HG03354 (cell line): ENCODE results near the gene PAK1.
"Not testable (repeated sequence)": the region's sequence is repeated elsewhere in the genome, so short reads cannot be mapped to it uniquely, and the experiment has no call there.

Source experiments
- ATAC-seq: cut with Tn5 transposase; IDR thresholded peaks from one replicate; pipeline ENCODE4 v1.9.1; 2021; ENCODE audit warnings: mild to moderate bottlenecking; ENCODE audit not compliant: unreplicated experiment, poor library complexity, severe bottlenecking

PAK1 gene

DNA sequence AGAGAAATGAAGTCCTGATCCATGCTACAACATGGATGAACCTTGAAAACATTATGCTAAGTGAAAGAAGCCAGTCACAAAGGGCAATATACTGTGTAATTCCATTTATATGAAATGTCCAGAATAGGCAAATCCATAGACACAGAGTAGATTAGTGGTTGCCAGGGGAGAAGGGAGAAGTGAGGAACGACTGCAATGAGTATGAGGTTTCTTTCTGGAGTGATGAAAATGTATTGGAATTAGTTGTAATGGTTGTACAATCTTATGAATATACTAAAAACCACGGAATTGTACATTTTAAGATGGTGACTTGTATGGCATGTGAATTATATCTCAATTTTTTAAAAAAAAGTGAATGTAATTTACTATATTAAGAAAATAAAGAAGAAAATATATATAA lies 89.3 kb downstream of the PAK1 start:
- ATAC-seq: no peak

DNA sequence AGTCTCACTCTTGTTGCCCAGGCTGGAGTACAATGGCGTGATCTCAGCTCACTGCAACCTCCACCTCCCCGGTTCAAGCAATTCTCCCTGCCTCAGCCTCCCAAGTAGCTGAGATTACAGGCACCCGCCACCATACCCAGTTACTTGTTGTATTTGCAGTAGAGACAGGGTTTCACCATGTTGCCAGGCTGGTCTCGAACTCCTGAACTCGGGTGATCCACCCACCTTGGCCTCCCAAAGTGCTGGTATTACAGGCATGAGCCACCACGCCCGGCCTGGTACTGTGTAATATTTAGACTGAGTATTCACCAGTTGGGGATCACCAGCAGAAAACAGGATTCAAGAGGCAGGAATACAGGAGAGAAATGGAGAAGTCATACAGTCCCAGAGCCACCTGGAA lies 90.5 kb downstream of the PAK1 start:
- not testable (repeated sequence) for ATAC-seq

DNA sequence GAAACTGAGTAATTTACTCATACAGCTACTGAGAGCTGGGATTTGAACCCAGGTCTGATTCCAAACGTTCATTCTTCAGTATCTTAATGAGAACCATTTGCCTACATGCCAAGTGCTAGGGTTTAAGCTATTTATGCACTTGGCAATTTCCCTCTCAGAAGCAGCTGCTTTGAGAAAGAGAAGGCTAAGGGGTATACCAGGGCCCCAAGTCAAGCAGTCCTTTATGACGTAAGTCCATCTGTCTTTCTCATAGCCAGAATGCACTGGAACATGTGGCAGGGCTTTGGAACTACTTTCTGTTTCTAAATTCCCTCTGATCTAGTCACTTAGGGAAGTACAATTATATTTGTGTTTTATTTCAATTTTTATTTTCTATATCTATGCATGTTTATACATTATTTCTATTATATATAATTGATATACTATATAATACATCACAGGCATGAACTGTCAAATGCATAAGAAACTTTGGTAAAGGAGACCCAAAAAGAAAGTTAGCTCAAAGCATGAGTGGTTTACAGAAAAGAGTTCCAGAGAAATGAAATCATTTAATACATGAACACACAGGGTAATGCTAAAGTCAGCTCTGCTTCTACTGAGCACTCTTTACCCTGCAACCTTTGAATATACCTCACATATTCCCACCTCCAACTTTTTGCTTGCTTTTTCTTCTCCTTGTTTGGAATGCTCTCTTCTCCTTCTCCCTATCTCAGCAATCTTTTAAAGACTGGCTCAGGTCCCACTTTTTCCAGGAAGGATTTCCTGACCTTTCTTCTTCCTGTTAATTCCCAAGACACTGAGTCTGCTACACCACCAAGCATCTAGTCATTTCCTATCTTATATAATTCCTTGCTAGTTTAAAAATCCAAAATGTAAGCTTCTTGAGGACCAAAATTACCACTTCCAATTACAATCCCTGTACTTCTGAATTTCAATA lies 91.9 kb downstream of the PAK1 start:
- no peak for ATAC-seq

DNA sequence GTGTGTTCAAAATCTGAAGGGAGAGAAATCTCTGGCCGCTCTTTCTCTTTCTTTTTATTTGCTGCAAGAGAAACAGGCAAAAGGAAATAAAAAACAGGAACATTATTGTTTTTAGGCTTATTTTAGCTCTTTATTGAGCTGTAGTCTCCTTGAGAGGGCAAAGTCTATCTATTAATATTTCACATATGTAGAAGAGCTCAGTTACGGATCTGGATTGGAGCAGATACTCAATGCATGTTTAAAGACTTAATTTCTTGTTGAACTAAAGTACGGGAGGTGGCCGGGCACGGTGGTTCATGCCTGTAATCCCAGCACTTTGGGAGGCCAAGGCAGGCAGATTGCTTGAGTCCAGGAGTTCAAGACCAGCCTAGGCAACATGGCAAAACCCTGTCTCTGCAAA lies 94.0 kb downstream of the PAK1 start:
- no peak for ATAC-seq

DNA sequence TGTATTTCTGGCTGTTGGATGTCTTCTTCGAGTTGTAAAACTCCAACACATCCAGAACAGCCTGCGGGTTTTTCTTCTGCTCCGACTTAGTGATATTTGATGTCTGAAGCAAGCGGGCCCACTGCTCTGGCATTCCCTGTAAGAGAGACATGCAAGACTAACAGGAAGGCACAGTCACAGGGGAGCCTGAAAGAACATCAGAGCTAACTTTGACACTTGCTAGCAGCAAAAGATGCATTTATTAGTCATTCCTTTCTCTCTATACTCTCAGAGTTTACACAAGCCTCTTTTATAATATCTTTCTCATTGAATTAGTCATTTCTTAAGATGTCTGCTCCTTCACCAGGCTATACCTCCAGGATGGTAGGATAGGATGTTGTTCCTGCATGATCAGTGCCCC lies 94.6 kb downstream of the PAK1 start:
- ATAC-seq: no peak

DNA sequence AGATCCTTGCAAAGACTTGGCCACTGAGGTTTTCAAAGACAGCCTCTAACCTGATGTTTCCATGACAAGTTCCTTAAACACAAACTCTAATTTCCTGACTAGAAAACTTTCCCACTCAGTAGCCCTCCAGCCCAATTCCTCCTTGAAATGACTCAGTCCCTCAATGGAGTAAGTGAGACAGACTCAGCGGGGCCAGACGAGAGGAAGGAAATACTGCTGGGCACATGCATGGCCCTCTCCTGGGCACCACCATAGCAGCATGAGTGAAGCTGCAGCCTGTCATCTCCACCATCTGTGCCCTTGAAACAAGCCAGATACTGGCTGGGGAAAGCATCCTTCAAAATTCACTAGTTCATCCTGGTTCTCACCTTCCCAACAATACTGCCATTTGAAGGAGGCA lies 96.2 kb downstream of the PAK1 start:
- no peak for ATAC-seq

DNA sequence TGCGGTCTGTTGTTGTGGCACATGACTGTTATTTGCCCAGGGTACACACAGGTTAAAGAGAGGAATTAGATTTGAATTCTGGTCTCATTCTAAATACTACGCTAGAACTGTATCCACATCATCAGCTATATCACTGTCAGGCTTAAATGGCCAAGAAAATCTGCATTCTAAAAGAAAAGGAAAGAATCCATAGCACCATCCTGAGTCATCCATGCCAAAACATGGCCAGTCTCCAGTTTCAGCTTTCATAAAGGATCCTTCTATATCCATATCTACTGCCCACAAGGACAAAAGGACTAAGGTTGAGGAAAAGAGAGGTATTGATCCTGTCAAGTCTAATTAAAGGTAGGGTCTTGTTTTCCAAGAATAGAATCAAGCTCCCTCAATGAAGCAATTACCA lies 98.8 kb downstream of the PAK1 start:
- ATAC-seq: no peak

DNA sequence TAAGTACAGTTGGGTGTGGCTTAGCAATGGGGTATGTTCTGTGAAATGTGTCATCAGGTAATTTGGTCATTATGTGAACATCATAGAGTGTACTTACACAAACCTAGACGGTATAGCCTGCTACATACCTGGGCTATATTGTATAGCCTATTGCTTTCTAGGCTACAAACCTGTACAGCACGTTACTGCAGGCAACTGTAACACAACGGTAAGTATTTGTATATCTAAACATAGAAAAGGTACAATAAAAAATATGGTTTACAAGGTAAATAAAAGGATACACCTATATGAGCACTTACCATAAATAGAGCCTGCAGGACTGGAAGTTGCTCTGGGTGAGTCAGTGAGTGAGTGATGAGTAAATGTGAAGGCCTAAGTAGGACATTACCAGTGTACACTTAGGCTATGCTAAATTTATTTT lies 99.3 kb downstream of the PAK1 start:
- no peak for ATAC-seq

DNA sequence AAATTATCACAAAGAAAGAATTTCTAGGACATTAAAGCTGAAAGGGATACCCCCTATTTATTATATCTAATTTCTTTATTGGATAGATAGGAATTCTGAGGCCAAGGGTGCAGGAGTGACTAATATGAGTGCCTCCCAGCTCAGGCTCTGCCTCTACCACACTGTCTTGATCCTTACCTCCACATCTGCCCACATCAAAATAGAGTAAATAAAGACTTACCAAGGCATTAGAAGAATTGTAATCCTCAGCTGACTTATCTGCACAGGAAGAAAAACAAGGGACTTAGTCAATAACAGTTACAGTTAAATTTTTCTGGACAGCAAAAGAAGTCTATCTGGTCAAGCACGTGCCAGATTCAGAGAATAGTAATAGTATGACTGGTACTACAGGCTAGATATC lies 99.8 kb downstream of the PAK1 start:
- ATAC-seq: no peak

DNA sequence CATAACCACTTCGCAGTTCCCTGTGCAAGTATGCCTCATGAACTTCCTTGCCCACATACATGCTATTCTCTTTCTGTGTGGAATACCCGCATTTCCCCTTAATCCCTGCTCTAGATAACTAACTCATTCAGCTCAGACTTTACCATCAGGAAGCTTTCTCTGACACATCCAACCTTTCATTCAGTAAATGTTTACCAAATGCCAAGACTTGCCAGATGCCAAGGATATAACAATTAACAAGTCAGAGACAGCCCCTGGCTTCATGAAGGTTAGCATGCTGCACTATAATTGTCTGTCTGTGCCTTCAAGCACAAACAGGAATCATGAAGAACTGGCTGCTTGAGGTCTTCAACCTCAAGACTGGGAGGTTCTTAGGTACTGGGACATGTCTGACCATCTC lies 101.2 kb downstream of the PAK1 start:
- ATAC-seq: no peak

DNA sequence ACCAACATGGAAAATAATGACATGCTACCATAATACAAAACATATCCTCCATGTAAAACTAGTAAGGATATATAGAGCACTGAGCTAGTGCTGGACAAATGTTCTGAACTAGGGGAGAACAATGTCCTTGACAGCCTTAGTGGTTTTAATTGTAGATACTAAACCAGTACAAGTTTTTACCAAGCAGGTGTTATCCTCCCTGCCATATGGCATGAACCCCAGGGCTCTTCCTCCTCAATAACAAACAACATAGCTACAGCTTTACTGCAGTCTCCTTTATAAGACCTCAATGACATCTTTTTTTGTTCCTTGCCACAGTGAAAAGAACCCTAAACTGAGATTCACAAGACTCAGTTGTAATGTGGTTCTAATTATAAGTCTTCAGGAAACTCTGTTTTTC lies 102.2 kb downstream of the PAK1 start:
- no peak for ATAC-seq

DNA sequence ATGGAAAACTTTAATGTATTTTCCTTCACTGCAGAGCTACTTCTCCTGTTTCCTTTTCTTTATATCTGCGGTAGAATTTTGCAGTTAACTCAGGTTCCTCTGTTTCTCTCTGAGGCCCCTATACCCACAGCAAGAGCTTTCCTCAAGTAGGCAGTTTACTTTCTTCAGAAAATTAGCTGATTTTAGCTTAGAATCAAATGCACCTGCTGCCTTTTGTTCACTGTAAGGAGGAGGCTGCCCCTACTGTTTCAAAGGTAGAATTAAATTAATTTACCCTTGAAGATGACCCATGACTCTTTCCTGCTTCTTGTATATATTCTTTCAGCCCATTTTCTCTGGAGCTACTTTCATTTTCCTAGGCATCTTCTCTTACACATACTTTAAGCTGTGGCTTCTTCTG lies 103.7 kb downstream of the PAK1 start:
- ATAC-seq: no peak

DNA sequence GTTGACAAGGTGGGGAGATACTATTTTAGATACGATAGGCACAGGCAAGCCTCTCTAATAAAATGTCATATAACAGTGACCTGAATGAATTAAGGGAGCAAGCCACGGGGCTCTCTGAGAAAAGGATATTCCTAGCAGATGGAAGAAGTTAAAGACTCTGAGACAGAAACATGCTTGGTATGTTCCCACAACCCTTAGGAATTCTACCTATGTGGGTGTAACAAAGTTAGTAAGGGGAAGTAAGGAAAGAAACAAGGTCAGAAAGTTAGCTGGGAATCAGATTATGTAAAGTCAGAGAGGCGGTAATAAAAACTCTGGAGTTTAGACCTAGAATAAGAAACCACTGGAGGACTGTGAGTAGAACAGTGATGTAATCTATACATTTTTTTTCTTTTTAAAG lies 112.7 kb downstream of the PAK1 start:
- ATAC-seq: no peak

DNA sequence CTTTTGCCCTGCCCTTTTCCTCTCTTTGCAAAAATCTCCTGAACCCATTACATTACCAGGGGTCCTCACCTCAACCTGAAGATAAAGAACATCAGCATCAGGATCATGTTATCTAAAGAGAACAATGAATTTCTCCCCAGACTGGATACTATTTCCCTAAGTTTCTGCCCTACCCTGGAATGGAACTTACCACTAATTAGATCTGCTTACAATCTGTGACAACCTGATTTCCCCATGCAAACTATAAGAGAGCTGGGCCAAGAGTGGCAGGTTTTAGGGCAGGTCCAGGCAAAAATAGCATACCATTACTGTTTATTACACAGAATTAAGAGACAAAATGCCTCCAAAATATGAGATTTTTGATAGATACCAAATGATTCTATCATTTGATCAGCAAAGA lies 114.4 kb downstream of the PAK1 start:
- ATAC-seq: no peak

DNA sequence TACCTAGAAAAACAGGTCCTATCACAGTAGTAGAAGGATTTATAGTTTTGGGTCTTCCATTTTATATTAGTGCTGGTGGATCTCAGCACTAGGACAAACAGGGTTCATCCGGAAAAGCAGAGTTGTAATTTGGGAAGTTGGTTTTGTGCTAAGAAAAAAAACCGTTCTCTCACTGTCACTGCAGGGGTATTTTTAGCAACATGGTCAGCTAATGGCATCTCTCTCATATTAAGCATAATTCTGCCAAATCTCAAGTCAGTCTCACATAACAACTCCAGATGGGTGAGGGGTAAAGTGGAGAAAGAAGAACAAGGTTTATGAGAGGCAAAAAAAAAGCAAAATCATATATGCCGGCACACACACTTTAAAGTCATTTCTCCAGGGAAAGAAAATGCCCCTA lies 120.8 kb downstream of the PAK1 start:
- no peak for ATAC-seq

DNA sequence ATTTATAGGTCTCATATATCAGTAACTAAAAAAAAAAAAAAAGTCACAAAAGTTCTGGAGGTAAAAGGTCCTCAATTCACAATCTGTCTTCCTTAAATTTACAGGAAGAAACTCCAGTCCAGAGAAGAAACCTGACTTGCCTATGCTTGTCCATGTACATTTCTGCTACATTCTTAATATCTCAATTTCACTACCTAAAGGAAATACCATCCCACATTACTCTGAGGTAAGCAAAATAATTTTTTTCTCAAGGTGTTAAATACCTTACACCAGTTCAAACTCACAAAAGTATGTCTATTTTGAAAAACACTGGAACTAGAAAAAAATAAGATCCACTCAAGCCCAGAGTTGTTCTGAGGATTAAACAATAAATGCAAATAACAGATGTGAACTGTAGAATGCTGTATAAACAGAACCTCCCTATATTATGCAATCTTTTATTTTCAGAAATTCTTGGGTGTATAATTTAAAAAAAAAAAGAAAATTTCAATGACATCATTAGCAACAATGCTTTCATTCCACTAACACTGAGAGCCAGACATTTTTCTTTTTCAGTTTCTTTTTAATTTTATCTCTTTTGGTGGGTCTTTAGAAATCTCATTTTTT lies 122.5 kb downstream of the PAK1 start:
- no peak for ATAC-seq

DNA sequence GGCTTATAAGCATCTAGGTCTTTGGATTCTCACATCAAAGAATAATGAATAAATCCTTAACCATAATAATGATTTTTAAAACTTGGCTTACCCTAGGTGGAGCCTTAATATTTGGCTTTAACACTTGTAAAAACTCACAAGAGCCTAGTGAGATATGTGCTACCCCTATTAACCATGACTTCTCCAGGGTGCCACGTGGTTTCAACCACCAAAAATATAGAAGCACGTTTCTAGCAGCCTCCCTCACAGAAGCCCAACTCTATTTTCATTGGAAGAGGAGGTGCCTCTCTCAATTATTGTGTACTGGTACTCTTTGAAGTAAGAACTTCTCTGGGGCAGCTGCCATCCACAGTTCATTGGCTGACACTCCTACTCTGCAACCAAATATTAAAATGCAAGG lies 125.9 kb downstream of the PAK1 start:
- no peak for ATAC-seq

DNA sequence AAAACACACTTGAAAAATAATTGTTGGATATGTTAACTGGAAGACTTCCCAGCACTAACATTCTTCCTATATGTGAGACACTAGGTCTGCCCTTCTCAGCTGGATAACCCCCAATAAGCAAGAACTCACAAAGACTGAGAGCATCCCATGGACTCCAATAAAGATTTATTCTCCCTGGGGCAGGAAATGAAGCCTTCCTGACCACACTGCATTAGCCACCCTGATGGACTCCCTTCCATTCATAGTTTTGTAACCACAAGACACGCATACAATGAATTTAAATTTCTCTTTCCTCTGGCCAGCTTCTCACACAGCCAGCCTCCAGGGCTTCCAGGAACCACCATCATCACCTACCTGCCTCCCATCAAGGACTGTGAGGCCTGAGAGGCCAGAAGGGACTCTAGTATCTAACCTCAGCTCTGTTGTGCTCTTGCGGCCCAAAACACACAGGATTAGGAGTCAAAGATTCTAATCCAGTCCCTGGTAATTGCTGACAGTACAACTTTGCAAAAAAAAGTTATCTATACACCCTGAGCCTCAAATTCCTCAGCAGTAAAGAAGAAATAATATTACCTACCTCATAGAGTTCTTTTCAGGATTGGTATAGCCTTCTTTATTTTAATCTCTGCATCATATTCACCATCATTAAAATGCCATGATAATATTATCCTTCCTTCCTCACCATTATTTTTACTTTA lies 126.8 kb downstream of the PAK1 start:
- ATAC-seq: no peak

DNA sequence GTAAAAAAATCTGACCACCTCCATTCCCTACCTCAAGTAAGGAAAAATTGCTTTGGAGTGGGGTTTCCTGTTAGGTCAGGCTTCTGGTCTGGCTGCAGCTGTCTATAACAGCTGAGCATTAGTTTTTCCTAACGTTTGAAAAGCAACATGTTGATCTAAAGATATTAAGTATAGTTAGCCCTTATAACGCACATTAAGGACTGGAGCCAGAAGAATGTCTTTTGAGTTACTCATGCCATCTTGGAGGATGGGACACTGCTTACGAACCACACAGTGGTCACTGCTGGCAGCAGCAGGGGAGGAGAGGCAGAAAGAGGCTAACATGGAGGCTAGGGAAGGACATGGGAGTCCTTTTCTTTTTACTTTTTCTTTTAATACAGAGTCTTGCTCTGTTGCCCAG lies 128.3 kb downstream of the PAK1 start:
- ATAC-seq: no peak

DNA sequence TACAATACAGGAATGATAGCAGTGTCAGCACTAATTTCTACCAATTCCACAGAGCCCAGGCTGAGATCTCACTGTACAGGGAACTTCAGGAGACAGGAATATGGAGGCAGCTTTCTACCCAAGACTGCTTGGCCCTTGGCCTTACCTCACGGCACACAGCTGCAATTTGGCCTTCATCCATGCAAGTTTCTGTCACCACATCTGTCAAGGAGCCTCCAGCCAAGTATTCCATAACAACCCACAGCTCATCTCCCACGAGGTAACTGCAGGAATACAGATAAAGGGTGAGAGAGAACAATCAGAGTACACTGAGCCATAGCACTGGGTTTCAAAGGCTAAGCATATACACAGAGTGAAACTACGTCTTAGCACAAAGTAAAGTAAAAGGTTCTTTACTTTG lies 133.4 kb downstream of the PAK1 start:
- ATAC-seq: no peak

DNA sequence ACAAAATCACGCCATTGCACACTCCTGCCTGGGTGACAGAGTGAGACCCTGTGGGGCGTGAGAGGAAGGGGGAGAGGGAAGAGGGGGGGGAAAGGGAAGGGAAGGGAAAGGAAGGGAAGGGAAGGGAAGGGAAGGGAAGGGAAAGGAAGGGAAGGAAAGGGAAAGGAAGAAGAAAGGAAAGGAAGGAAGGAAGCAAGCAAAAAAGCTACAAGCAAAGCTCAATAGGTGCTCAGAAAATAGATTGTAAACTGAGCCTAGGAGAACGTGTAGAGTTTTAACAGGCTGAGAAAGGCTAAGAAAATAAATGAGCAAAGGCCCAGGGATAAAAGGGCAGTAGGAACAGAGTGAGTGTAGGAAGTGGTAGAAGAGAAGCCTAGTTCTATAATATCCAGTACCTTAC lies 141.6 kb downstream of the PAK1 start:
- no peak for ATAC-seq
